Activated CD8-positive, alpha-beta memory T cell treated with anti-CD3 and anti-CD28 coated beads, Interleukin-2, amount 50 U/mL, for 1 hour (primary cell): ENCODE results near the gene NELFA.

ENCODE experiments used
- DNase-seq: peaks from one replicate; pipeline ENCODE4 v3.0.0-alpha.2; 2020; ENCODE audit errors: extremely low read depth

Gene NELFA

DNA sequence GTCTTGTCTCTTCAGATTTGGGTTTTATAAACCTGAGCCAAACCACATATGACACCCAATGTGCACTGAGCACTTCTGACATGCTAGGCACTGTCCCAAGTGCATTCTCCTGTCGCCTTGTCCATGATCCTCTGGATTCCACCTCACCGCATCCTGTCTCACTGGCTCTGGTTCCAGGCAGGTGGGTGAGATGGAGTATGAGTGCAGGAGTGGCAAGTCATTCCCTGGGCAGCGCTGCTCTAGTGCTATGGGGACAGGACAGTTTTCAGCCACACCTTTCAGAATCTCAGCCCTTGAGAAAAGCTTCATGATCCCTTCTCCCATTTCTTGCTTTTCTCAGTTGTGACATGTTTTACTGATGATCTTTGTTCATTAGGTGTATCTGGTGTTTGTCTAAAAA is 71.2 kb downstream of the NELFA start:
- DNase-seq: no peak

- DNase-seq: no peak
Observed at GRCh38 chr4:1933700-1934099, 75.1 kb downstream of the NELFA start.

GRCh38 chr4:1932736-1933135 is 76.0 kb downstream of the NELFA start:
- DNase-seq: no peak
